ENCODE results near the gene ABI1. TPM values are rescaled to one million over a fixed set of nuclear protein-coding genes. Genes with fewer than 3 reads are reported as not detected.

Gene ABI1
- total and polyA plus RNA-seq, 9 of the 15 experiments (the other 6 are each of a cell fraction or from before 2014, with no cell fraction given), result 22.1 to 52.3 (median 39.0) TPM

DNA sequence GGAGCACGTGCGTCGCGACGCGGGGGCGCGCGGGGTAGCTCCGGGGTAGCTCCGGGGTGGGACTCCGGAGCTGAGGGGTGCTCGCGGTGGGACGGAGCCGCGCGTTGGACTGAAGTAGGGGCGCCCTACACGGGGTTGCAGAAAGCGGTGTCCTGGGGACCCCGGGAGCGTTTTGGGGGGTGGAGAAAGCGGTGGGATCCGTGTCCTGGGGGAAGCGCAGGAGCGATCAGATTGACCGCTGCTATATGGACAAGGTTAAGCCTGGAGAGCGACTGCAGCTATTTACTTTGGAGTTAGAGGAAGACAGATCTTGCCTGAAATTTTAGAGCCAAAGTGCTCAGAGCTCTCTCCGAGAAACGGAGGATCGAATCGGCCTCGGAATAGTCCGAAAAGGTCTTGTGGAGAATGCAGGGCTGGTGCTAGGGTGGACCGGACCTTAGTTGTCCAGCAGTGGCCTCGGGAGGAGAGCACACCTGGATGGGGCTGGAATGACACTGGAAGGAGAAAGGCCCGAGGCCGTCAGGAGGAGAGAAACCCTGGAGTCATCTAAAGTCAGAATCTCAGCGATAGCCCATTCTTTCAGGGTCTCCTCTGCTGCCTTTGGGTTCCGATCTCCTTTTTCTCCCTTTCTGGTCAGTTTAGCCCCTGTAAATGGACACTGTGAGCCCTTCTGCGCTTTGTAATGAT lies 162.7 kb downstream of the ABI1 start (continued):
- TF ChIP-seq, protein P1, sequence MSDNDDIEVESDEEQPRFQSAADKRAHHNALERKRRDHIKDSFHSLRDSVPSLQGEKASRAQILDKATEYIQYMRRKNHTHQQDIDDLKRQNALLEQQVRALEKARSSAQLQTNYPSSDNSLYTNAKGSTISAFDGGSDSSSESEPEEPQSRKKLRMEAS (CRISPR knock-in tag; IDR thresholded peaks at IDR 0.05), result peak; percentile 92
- TF ChIP-seq BHLHE40 (IDR thresholded peaks at IDR 0.05; ENCODE audit: low read length) (peak; percentile 85; the same call in 1 of the 2 replicates), ETS2 (tag; IDR thresholded peaks at IDR 0.05; ENCODE audit: borderline replicate concordance, poor library complexity, severe bottlenecking) (no peak), RBM34 (IDR thresholded peaks at IDR 0.05; ENCODE audit: borderline replicate concordance, insufficient read depth, low read length) (no peak), ZNF76 (CRISPR knock-in tag; IDR thresholded peaks at IDR 0.05; ENCODE audit: borderline replicate concordance) (no peak), NKRF (IDR thresholded peaks at IDR 0.05; ENCODE audit: borderline replicate concordance) (peak; percentile 97; the same call in 1 of the 2 replicates), MYC (IDR thresholded peaks at IDR 0.05; ENCODE audit: low read depth, low read length) (peak; percentile 94; the same call in 1 of the 2 replicates), MYC (CRISPR knock-in tag; IDR thresholded peaks at IDR 0.05; ENCODE audit: borderline replicate concordance, low read depth) (peak; percentile 66; the same call in 1 of the 2 replicates), CREB1 (IDR thresholded peaks at IDR 0.05) (0 out of 2 replicates have a peak, but pooled peaks have one; percentile 33), CREB1 (CRISPR knock-in tag; IDR thresholded peaks at IDR 0.05) (no peak), HDAC1 (IDR thresholded peaks at IDR 0.05) (peak in 1 of 2 experiments; percentile 96; a peak in 2 of 4 replicates)
- TF ChIP-seq, protein P2, sequence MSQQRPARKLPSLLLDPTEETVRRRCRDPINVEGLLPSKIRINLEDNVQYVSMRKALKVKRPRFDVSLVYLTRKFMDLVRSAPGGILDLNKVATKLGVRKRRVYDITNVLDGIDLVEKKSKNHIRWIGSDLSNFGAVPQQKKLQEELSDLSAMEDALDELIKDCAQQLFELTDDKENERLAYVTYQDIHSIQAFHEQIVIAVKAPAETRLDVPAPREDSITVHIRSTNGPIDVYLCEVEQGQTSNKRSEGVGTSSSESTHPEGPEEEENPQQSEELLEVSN (IDR thresholded peaks at IDR 0.05; ENCODE audit: borderline replicate concordance in 1 of 2, extremely low read depth in 1 of 2, insufficient read depth in 1 of 2, insufficient read length in 1 of 2, low read depth in 1 of 2, low read length in 1 of 2, poor library complexity in 1 of 2, severe bottlenecking in 1 of 2), result peak in 1 of 2 experiments; percentile 83
- TF ChIP-seq, protein P3, sequence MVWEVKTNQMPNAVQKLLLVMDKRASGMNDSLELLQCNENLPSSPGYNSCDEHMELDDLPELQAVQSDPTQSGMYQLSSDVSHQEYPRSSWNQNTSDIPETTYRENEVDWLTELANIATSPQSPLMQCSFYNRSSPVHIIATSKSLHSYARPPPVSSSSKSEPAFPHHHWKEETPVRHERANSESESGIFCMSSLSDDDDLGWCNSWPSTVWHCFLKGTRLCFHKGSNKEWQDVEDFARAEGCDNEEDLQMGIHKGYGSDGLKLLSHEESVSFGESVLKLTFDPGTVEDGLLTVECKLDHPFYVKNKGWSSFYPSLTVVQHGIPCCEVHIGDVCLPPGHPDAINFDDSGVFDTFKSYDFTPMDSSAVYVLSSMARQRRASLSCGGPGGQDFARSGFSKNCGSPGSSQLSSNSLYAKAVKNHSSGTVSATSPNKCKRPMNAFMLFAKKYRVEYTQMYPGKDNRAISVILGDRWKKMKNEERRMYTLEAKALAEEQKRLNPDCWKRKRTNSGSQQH (CRISPR knock-in tag; IDR thresholded peaks at IDR 0.05), result peak; percentile 99
